Right ventricle myocardium inferior (tissue), 1 donor: ENCODE results near the gene SELPLG. TPM values are rescaled to one million over a fixed set of nuclear protein-coding genes. Genes with fewer than 3 reads are reported as not detected.
A peak's percentile ranks its signal among the peaks of the same experiment; 100 is the strongest.

ENCODE experiments used
- ATAC-seq: fragments of 200-7000 bp; cut with Tn5 transposase; one replicate; pipeline ENCODE4 v1.9.1; 2020; ENCODE audit warnings: mild to moderate bottlenecking, moderate library complexity
- DNase-seq: peaks from one replicate; pipeline ENCODE4 v3.0.0; 2021; ENCODE audit errors: missing footprints
- intact Hi-C: fragments of 100-400 bp; cut with DNase I; formaldehyde crosslinking; loops from one replicate; pipeline ENCODE4 v1.11.0; 2022
- long read RNA-seq: library from polyadenylated mRNA; unstranded; transcript quantifications from one replicate; pipeline ENCODE4 v2.0.0, GENCODE V29; 2021
- total RNA-seq: library from RNA; stranded (reverse); fragmentation: NEBNext Ultra II Directional; extraction: Animal tissue kit (Norgen Biotek cat#: 25700); gene quantifications from one replicate; pipeline ENCODE4 v1.2.1, GENCODE V29; 2021
- donor health status: DM: no; HTN: yes; CAD: no; lungs with severe emphysema.

Gene SELPLG
- 4.9 TPM for total RNA-seq
- long read RNA-seq, partial matches to known transcripts = 0 of 4 reads
- long read RNA-seq, other reads (novel, unspliced or antisense) = 2 of 4 reads

GRCh38 chr12:108633534-108634248 is at the start of gene SELPLG:
Gene SELPLG, minus strand, starts transcription at chr12:108633894. Its CDS starts 9,587 bp downstream, at chr12:108624307.
- intact Hi-C loops = no loop called here
- DNase-seq (peak; percentile 89), ATAC-seq (peak; percentile 58)

- ATAC-seq (no peak), DNase-seq (no peak)
- intact Hi-C loops = no loop called here
These were observed 47.6 kb upstream of the SELPLG start for GRCh38 chr12:108681317-108681716.

GRCh38 chr12:108679106-108679681 is 45.5 kb upstream of the SELPLG start:
- DNase-seq = no peak
- intact Hi-C loops = no loop called here
- no peak for ATAC-seq

GRCh38 chr12:108678104-108678730 is 44.5 kb upstream of the SELPLG start:
- no peak for DNase-seq
- no peak for ATAC-seq
- intact Hi-C loops = no loop called here

GRCh38 chr12:108677381-108677780 is 43.7 kb upstream of the SELPLG start:
- DNase-seq (no peak), ATAC-seq (no peak)
- intact Hi-C loops = no loop called here

GRCh38 chr12:108676707-108677106 is 43.0 kb upstream of the SELPLG start:
- no peak for DNase-seq
- intact Hi-C loops = no loop called here
- no peak for ATAC-seq

- no peak for ATAC-seq
- no peak for DNase-seq
- intact Hi-C loops = no loop called here
These were observed 42.1 kb upstream of the SELPLG start for GRCh38 chr12:108675792-108676191.

- intact Hi-C loops = no loop called here
These were observed 38.4 kb upstream of the SELPLG start for GRCh38 chr12:108672054-108672453.

GRCh38 chr12:108671110-108671509 is 37.4 kb upstream of the SELPLG start:
- intact Hi-C loops = no loop called here

More at GRCh38 chr12:108672054-108672453, 38.4 kb upstream of the SELPLG start:
- DNase-seq = no peak
- no peak for ATAC-seq

GRCh38 chr12:108670066-108670631 is 36.5 kb upstream of the SELPLG start:
- intact Hi-C loops = no loop called here
- ATAC-seq = no peak
- no peak for DNase-seq

More at GRCh38 chr12:108671110-108671509, 37.4 kb upstream of the SELPLG start:
- ATAC-seq (no peak), DNase-seq (no peak)

GRCh38 chr12:108668542-108668941 is 34.8 kb upstream of the SELPLG start:
- DNase-seq (no peak), ATAC-seq (no peak)
- intact Hi-C loops = no loop called here

GRCh38 chr12:108668063-108668462 is 34.4 kb upstream of the SELPLG start:
- no peak for DNase-seq
- intact Hi-C loops = no loop called here
- no peak for ATAC-seq

GRCh38 chr12:108667349-108667748 is 33.7 kb upstream of the SELPLG start:
- intact Hi-C loops = no loop called here
- peak; percentile 79 for DNase-seq
- peak; percentile 17 for ATAC-seq

- peak; percentile 78 for ATAC-seq
- intact Hi-C loops = no loop called here
- peak; percentile 78 for DNase-seq
These were observed 32.7 kb upstream of the SELPLG start for GRCh38 chr12:108666401-108666881.

- DNase-seq (no peak), ATAC-seq (peak; percentile 41)
- intact Hi-C loops = loop anchor here (1.0 to 2.0 kb wide), 4 partner anchors 65 to 283 kb away; partner anchors contain the start of genes CORO1C and SSH1
These were observed 32.0 kb upstream of the SELPLG start for GRCh38 chr12:108665608-108666202.

- peak; percentile 91 for ATAC-seq
- intact Hi-C loops = loop anchor here (1.0 to 2.0 kb wide), 4 partner anchors 66 to 284 kb away; partner anchors contain the start of genes CORO1C and SSH1
These were observed 30.9 kb upstream of the SELPLG start for GRCh38 chr12:108664338-108665258.

GRCh38 chr12:108663324-108664015 is 29.8 kb upstream of the SELPLG start:
- DNase-seq (no peak), ATAC-seq (no peak)
- intact Hi-C loops = loop anchor here (2.0 kb wide), 3 partner anchors 67 to 285 kb away; partner anchors contain the start of genes CORO1C and SSH1

More at GRCh38 chr12:108664338-108665258, 30.9 kb upstream of the SELPLG start:
- peak; percentile 77 for DNase-seq
